Left forelimb (tissue), 1 donor: ENCODE results near the gene SNRNP48.

Experiments used
- DNase-seq: peaks from one replicate; pipeline ENCODE4 v3.0.0-alpha.2; 2018; ENCODE audit warnings: low spot score

SNRNP48 gene

GRCh38 chr6:7644417-7644816 is 54.4 kb downstream of the SNRNP48 start:
- no peak for DNase-seq

DNA sequence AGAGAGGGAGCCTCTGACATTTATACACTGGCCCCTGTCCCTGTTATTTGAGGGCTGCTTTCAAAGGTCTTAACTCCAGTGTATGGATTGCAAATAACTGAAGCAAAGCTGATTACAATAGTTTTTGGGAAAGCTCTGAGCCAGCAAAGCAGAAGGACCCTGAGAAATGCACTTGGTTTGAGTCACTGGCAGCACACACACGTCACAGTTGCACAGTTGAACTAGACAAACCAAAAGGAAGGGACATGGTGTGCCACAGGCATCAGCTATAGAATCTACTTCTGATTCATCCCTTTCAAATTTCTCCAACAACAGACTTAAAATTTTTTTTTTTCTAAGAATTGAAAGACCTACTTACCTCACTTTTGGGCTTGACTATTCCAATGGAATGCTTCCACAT is 56.4 kb downstream of the SNRNP48 start:
- no peak for DNase-seq

DNA sequence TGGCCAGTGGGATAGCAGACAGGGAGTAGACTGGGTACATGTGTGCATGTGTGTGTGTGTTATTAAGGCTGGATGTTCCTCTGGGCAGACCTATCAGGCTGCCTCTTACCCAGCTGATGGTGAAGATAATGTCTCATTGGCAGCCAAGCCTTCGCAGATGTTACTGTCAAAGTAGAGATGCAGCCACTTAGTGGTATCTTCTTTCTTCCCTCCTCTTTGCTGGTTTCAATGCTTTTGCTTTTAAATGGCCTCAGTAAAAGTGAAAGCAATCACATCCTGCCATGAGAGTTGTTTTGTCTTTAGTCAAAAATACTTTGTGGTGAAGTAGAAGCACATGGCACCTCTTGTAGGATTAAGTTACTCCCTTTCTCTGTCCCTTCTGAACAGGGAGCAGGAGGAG is 57.5 kb downstream of the SNRNP48 start:
- DNase-seq: no peak

DNA sequence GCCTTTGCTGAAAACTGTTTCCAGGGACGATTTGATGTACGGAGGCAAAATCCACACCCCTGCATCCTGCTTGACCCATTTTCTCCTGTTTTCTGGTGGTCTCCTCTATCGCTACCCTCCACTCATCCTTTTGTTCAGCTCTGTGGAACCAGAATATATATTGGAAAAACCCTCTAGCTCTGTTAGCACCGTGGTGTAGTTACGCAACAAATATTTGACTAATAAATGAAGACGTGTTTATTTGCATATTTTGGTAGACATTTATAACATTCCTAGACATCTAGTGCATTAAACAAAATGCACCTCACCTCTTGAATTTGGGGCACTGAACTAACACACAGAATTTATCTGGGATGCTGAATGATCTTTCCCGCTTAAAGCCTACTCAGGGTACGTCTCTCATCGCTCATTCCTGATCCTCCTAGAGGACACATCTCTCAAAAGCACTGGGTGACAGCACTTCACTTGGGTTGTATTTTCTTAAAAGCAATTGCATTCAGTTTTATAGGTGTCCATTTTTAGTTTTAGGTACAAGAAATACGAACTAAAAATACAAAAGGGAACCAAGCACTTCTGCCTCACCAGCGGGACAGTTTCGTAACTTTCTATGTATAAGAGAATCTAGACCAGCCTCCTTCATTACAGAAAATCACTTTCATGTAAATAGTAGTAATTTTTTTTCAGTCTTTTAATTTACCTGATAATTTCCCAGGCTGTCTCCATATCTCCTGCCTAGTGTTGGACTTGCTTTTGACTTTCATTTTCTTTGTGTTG is 59.2 kb downstream of the SNRNP48 start:
- no peak for DNase-seq

- DNase-seq: no peak
These were observed 60.9 kb downstream of the SNRNP48 start for GRCh38 chr6:7650878-7651277.

- no peak for DNase-seq
These were observed 63.0 kb downstream of the SNRNP48 start for GRCh38 chr6:7652957-7653356.

DNA sequence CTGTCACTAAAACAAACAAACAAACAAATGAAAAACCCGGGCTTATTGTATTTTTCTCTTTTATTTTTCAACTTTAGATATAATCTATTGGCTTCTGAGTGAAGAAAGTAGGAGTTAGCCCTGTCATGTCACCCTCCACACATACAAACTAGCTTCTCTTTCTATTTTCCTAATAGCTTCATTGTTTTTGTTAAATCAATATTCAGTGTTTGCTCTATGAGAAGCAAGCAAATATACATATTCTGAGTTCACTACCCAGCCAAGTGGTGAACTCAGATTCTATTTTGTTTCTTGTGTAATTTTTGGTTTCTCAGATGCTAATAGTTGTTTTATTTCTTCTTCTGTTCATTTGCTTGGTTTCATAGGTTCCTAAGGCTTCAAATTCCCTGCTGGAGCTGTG is 66.4 kb downstream of the SNRNP48 start:
- DNase-seq: no peak

DNA sequence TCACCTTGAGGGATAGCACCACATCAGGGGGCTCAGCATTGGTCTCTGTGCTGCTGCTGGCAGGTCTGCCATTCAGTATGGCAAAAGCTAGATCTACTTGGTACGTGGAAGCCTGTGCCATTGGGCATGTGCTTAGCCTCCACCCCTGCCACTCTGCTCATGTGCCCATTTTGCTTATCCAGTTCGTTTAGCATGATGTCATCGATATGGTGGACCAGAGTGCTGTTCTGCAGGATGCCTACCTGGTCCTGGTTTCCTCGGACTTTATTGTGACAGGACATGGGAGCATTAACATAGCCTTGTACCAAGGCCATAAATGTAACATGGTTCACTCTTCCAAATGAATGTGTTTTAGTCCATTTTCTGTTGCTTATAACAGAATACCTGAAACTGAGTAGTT is 68.5 kb downstream of the SNRNP48 start:
- DNase-seq: no peak

DNA sequence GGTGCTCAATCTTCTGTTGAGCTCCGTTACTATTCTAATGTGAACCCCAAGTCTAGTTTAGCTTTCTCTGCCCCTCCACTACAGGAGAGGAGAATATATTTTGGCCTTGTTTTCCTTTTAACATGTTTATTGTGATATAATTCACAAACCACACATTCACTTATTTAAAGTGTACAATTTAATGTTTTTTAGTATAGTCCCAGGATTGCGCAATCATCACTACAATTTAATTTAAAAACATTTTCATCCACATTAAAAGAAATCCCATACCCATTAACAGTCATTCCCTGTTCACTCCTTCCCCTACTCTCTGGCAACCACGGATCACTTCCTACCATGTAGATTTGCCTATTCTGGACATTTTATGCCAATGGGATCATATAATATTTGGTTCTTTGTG is 71.4 kb downstream of the SNRNP48 start:
- DNase-seq: no peak
